GM11168 (cell line): ENCODE results near the gene MSANTD2.

Experiments
- in situ Hi-C: fragments of 300-500 bp; cut with MboI; formaldehyde crosslinking; loops from one replicate; pipeline ENCODE4 v1.12.0; 2022; ENCODE audit warnings: low sequenced_read_pairs; ENCODE audit not compliant: unreplicated experiment

The MSANTD2 gene

GRCh38 chr11:124758355-124759265 is 41.6 kb downstream of the MSANTD2 start:
- in situ Hi-C loops, result loop anchor here (25.0 kb wide), 1 partner anchor 96 kb away; the partner anchor contains the start of genes SIAE and SPA17

- in situ Hi-C loops, result loop anchor here (25.0 kb wide), 1 partner anchor 95 kb away; the partner anchor contains the start of genes SIAE and SPA17
Observed at GRCh38 chr11:124757320-124757719, 42.9 kb downstream of the MSANTD2 start.

DNA sequence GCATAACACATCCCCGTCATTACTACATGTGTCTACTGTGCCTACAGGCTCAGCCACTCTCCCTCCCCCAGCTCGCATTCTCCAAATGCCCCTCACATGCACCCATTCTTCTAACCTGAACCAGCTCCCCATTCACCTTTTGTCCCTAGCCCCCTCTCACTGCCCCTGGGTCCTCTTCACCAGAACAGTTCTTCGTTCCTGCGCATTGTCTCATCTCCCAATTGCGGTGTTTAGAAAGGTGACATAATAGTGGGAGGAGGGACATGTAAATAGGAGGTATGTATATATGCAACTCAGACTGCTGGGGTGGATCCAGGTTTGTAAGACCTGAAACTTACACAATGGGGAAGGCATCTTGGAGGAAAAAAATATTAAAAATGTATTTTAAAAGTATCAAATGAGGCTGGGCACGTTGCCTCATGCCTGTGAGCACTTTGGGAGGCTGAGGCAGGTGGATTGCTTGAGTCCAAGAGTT is 43.4 kb downstream of the MSANTD2 start:
- in situ Hi-C loops, result loop anchor here (25.0 kb wide), 1 partner anchor 94 kb away; the partner anchor contains the start of genes SIAE and SPA17

GRCh38 chr11:124756033-124756752 is 44.0 kb downstream of the MSANTD2 start:
- in situ Hi-C loops, result loop anchor here (25.0 kb wide), 1 partner anchor 94 kb away; the partner anchor contains the start of genes SIAE and SPA17

DNA sequence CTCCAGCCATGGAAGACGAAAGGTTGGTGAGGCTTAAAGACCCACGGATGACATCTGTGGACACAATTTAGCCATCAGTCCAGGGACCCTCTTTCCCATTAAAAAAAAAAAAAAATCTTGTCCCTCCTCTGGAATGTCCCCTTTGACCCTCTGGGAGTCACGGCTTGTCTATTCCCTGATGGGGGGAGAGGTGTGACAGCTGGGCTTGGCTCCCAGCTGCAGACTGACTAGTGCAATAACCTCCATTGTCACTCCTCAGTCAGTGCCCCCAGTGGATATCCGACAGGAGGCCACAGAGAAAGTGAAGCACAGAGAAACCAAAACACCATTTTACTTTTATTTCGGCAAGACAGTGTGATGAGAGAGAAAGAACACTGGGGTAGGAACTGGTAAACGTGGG is 45.5 kb downstream of the MSANTD2 start:
- in situ Hi-C loops, result loop anchor here (25.0 kb wide), 1 partner anchor 92 kb away; the partner anchor contains the start of genes SIAE and SPA17

- in situ Hi-C loops, result loop anchor here (25.0 kb wide), 1 partner anchor 92 kb away; the partner anchor contains the start of genes SIAE and SPA17
Observed at GRCh38 chr11:124754309-124754708, 45.9 kb downstream of the MSANTD2 start.

DNA sequence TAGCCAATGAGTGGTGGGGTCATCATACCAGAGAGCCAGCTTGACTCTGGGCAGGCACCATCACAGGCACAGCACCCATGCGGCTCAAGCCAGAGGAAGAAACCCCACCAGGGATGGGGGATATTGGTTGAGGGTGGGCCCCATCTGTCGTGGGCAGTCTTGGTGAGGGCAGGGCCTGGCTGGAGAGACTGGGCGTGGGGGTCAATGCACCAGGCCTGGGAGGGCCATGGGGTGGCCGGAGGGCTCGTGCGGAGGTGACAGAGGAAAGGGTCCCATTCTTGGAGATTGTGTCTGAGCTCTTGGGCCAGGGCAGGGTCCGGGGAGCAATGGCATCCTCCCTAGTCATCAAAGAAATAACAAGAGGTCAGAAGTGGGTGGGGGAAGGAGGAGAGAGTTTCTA is 46.6 kb downstream of the MSANTD2 start:
- in situ Hi-C loops, result loop anchor here (25.0 kb wide), 1 partner anchor 91 kb away; the partner anchor contains the start of genes SIAE and SPA17

GRCh38 chr11:124753205-124753604 is 47.0 kb downstream of the MSANTD2 start:
- in situ Hi-C loops, result loop anchor here (25.0 kb wide), 1 partner anchor 91 kb away; the partner anchor contains the start of genes SIAE and SPA17

DNA sequence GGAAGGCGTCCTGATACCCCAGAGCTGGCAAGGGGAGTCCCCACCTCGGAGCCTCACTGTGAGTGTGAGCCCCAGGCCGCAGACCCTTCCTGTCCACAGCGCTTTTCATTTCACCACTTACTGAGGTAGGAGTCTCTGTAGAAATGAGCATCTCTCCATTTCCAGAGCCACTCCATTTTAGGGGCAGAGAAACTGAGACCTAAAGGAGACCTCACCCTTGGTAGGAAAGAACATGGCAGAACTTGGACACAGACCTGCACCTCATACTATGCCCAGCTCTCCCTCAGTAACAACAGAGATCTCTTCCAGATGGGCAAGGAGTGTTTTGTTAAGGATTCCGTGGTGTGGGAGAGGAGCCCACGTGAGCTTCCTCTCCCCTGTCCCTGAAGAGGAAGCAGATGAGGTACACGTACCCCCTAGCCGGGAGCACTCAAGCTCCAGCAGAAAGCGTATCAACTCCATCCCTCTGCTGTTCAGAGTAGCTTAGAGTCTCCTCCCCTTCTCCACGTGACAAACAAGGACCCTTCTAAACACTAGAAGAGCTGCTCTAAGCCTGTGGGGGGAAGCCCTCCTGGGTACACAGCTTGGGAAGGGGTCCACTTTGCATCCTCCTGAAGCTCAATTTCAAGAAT is 47.6 kb downstream of the MSANTD2 start:
- in situ Hi-C loops, result loop anchor here (25.0 kb wide), 1 partner anchor 90 kb away; the partner anchor contains the start of genes SIAE and SPA17

GRCh38 chr11:124751741-124752470 is 48.3 kb downstream of the MSANTD2 start, which contains the start of gene VSIG2:
TSS of gene VSIG2 (minus strand) at chr11:124752255. CDS start at chr11:124752137, 118 bp downstream.
- in situ Hi-C loops, result loop anchor here (25.0 kb wide), 1 partner anchor 90 kb away; the partner anchor contains the start of genes SIAE and SPA17

DNA sequence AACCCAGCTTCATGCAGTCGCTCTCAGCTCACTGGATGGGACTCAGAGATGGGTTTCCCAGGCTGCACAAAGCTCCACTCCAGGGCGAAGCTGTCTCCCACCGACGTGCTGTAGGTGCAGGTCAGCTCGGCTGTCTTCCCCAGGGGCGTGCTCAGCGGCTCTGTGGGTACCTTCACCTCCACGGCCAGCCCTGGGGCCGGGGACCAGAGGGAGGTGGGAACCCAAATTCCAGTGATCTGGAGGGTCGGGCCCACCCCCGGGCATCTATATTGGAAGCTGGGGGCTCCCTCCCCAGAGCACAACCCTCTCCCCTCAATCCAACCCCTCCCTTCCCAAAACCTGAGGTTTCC is 48.8 kb downstream of the MSANTD2 start:
- in situ Hi-C loops, result loop anchor here (25.0 kb wide), 1 partner anchor 89 kb away; the partner anchor contains the start of genes SIAE and SPA17

DNA sequence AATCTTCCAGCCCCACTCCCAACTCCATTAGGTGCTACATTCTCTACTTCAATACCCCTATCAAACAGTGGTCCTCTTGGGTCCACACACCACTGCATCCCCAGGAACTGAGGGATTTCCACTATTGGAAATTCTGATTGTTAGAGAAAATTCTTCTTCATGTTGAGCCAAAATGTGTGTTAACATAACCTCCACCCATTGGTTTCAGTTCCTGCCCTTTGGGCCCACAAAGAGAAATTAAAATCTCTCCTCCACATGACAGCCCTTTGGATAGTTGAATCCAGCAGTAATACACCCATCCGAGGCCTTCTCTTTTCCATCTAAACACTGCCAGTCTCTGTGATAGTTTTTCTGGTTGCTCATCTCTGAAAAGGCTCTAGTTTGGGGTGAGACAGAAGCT is 50.3 kb downstream of the MSANTD2 start:
- in situ Hi-C loops, result loop anchor here (25.0 kb wide), 1 partner anchor 88 kb away; the partner anchor contains the start of genes SIAE and SPA17

DNA sequence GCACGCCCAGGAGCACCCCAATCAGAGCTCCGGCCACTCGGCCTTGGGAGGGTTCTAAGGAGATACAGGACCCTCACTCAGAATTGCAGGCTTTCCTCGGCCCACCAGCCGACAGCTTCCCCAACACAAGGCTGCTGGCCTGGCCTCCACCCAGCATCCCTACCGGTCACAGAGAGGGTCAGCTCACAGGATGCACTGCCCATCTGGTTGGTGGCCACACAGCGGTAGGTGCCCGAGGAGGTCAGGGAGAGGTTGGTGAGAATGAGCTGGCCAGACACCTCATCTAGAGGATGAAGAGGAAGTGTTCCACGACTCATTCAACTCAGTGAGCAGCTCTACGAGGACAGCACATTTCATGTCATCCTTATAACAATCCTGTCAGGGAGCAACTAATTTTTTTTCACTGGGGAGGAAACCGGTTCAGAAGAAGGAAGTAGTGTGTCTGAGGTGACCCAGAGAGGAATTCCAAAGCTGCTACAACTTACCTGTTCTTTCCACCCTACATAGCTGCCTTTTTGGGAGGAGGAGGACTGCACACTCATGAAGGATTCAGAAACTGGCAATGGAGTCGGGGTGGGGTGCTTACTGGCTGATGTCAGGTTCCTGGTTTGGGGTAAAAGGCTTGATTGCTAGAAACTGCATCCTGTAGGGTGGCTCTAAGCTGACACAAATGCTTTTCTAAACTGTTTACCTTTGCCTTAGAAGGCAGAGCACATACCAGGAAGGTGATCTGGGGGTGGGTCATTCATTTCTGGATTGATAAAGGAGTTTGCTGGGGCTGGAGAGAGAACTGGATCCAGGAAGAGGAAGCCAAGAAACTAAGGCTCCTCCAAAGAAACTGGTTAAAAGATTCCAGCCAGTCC is 51.5 kb downstream of the MSANTD2 start:
- in situ Hi-C loops, result no loop called here

GRCh38 chr11:124748100-124748418 is 52.1 kb downstream of the MSANTD2 start:
- in situ Hi-C loops, result no loop called here

DNA sequence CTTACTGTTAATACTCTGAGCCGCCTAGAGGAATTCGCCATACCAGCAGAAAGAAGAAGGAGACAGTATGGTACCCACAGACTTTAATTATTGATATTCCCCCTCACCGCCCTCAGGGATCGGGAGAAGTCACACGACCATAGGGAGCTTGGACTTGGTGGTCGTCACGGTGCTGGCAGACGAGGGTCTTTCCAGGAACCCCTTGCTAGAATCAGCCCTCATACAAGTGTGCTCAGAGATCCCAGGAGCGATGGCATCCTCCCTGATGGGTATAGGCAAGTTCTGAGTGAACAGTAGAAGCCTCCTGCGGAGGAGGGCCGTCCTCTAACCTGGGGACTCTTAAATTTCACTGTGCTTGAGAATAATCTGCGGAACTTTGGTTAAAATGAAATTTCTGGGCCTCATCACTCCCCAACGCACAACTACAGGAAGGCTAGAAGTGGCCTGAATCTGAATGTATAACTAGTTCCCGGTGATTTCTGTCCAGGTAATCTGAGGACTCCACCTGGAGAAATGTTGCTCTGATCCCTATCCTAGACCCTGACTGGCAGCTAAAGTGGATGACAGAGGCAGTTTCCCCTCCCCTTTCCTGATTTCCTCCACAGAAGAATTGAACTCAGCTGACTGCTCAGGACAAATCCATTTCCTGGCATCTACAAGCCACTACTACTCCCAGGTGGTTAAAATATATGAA is 52.7 kb downstream of the MSANTD2 start:
- in situ Hi-C loops, result no loop called here

GRCh38 chr11:124746621-124747243 is 53.5 kb downstream of the MSANTD2 start:
- in situ Hi-C loops, result no loop called here
